T follicular helper cell (primary cell): Measurements from ENCODE around the gene CSNK1G2.
A peak's percentile ranks its signal among the peaks of the same experiment; 100 is the strongest.

Source experiments
- DNase-seq: peaks from one replicate; pipeline ENCODE4 v3.0.0-alpha.2; 2020; ENCODE audit warnings: low read depth
- total RNA-seq, 2 experiments: gene quantifications; one replicate each; lab custom pipeline; 2026; lab: John Stamatoyannopoulos, UW

Gene CSNK1G2
- 70.7 to 233 reads per million in 2 experiments for total RNA-seq

DNA sequence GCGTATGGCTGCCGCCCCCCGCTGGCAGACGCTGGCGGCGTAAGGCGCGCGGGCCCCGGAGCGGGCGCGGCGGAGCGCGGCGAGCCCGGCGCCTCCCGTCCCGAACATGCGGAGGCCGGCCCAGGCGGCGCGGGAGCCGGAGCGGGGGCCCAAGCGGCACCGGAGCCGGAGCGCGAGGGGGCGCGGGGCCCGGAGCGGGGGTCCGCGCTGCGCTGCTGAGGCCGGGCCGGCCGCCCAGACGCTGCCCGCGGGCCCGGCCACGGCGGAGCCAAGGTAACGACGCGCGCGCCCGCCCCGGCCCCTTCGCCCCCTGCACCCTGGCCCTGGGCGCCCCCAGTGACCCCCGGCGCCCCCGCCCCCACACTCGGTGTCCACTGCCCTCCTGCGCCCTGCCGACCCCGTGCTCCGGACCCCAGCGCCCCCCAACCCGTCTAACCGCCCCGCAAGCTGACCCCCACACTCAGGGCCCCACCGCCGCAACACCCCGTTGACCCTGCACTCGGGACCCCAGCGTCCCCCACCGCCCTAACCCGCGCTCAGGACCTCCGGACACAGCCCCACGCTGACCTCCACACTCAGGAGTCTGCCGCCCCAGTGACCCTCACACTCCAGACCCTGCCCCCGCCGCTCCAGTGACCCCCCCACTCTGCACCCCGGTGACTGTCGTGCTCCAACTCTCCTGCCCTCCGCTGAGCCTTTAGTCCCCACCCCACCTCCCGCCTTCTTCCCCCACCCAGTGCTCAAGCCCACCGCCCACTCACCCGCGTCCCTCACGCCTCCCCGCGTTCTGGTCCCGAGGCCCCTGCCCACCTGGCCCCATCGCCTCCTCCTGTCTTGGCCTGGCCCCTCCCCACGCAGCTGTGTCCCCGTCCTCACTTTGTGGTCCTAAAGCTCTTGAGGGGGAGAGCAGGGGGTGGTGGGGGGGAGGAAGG lies at the start of gene CSNK1G2:
Gene CSNK1G2, plus strand, starts transcription at position 27 of the 932 bp plus-strand sequence. CDS start 28,601 bp downstream, outside the sequence.
- DNase-seq, result peak; percentile 19

DNA sequence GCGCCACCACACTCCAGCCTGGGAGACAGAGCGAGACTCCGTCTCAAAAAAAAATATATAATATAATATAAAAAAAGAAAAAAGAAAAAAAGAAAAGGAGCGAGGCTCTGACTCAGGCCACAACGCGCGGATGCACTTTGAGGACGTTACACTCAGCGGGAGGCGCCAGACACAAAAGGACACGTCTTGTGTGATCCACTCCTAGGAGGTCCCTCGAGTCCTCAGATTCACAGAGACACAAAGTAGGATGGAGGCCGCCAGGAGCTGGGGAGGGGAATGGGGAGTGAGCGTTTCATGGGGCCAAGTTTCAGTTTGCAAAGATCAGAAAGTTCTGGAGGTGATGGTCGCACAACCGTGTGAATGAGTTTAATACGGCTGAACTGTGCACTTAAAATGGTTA lies 47.2 kb upstream of the CSNK1G2 start:
- no peak for DNase-seq

DNA sequence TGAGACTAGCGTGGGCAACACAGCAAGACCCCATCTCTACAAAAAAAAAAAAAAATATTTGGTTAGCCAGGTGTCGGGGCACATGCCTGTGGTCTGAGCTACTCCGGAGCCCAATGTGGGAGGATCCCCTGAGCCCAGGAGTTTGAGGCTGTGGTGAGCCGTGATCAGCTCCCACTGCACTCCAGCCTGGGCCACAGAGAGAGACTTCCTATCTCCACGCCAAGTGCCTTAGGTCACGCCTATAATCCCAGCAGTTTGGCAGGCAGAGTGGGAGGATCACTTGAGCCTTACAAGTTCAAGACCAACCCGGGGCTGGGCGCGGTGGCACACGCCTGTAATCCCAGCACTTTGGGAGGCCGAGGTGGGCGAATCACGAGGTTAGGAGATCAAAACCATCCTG lies 44.5 kb upstream of the CSNK1G2 start:
- DNase-seq, result no peak

DNA sequence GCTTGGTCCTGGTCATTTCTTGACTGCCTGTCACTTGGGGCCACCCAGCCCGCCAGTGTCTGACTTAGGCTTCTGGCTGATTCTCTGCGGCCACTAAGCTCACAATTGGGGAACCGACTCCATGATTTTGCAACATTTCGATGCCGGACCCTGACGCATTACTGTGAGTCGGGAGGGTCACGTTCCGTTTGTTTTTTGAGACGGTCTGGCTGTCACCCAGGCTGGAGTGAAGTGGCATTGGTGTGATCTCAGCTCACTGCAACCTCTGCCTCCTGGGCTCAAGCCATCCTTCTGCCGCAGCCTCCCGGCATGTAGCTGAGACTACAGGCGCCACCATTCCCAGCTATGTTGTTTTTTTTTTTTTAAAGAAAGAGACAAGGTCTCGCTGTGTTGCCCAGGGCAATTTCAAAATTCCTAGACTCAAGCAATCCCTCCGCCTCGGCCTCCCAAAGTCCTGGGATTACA lies 39.0 kb upstream of the CSNK1G2 start:
- DNase-seq, result no peak

DNA sequence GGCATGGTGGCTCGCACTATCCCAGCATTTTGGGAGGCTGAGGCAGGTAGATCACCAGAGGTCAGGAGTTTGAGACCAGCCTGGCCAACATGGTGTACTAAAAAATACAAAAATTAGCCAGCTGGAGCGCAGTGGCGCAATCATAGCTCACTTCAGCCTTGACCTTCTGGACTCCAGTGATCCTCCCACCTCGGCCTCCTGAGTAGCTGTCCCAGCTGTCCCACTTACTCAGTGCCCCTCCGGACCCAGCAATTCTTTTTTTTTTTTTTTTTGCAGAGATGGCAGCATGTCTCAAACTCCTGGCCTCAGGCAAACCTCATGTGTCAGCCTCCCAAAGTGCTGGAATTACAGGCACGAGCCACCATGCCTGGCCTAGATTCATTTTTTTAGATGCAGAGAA lies 38.0 kb upstream of the CSNK1G2 start:
- no peak for DNase-seq

DNA sequence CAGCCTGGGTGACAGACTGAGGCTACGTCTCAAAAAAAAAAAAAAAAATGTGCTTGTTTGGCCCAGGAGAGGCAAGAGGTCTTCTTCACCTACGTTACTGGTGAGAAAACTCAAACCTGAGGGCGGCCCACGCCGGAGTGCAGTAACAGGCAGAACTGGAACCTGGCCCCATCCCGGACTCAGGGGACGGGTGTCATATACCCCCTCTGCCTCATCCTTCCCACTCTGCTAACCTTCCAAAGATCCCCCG lies 36.2 kb upstream of the CSNK1G2 start:
- no peak for DNase-seq

DNA sequence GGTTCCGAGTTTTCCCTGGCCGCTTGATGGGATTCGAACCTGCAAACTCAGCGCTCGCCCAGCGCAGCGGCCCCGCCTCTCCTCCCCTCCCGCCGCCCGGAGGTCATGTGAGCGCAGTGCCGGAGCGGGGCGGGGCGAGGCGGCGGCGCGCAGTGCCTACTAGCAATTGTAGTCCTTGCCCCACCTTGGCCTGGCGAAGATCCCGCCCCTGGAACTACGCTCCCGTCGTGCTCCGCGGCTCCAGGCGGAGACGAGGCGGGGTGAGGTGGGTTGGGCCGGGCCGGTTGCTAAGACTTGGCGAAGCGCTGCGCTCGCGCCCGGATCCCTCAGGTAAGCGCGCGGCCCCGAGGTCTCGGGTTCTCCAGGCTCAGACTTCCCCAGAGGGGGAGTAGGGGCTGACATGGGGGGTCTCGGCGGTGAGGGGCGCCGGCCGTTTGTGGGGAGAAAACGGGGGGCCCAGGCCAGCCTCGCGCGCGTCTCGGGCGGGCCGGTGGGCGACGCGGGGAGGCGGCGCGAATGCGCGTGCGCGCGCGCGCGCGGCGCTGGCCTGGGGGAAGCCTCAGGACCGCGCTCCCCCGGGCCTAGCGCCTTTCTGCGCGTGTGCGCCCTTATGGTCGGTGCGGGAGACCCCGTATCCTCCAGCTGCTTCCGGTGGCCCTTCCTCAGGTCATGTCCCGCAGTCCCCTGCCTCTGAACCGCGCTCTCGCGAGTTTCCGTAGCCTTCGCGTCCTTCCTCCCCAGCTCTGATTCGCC lies 35.7 kb upstream of the CSNK1G2 start, which contains the start of the genes ADAT3 and SCAMP4:
Gene ADAT3, plus strand, starts transcription at position 290 of the 753 bp plus-strand sequence. CDS start 6,649 bp downstream, outside the sequence.
Gene SCAMP4, plus strand, starts transcription at position 290 of the 753 bp plus-strand sequence. CDS start 9,621 bp downstream, outside the sequence.
- peak; percentile 96 for DNase-seq

DNA sequence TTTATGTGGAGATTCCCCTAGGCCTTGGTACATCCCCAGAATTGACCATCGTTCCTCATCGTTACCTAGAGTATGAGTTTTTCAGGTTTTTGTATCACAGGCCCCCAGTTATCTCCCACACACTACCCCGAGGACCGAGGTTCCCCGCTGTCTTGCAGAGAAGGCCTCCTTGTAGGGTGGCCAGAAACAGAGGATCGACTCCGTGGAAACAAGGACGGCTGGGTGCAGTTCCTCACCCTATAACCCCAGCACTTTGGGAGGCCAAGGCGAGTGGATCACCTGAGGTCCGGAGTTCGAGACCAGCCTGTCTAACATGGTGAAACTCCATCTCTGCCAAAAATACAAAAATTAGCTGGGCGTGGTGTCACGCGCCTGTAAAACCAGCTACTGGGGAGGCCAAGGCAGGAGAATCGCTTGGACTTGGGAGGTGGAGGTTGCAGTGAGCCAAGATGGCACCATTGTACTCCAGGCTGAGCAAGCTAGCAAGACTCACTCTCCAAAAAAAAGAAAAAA lies 35.1 kb upstream of the CSNK1G2 start:
- no peak for DNase-seq

DNA sequence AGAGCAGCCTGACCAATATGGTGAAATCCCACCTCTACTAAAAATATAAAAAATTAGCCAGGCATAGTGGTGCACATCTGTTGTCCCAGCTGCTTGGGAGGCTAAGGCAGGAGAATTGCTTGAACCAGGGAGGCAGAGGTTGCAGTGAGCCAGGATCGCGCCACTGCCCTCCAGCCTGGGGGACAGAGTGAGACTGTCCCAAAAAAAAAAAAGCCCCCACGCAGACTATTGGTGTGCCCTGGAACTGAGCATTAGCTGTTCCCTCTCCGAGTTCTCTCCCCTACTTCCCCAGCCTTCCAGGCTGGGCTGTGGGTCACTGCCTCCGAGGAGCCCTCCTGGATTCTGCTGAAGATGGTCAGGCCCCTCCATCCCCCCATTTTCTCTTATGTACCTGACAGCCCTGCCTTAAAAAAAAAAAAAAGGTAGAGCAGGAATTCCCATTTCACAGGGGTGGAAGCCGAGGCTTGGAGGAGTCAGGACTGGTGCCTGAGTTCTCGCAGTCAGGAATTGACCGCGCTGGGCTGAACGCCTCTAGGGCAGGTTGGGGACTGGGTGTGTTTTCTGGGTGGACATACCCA lies 33.9 kb upstream of the CSNK1G2 start:
- no peak for DNase-seq

DNA sequence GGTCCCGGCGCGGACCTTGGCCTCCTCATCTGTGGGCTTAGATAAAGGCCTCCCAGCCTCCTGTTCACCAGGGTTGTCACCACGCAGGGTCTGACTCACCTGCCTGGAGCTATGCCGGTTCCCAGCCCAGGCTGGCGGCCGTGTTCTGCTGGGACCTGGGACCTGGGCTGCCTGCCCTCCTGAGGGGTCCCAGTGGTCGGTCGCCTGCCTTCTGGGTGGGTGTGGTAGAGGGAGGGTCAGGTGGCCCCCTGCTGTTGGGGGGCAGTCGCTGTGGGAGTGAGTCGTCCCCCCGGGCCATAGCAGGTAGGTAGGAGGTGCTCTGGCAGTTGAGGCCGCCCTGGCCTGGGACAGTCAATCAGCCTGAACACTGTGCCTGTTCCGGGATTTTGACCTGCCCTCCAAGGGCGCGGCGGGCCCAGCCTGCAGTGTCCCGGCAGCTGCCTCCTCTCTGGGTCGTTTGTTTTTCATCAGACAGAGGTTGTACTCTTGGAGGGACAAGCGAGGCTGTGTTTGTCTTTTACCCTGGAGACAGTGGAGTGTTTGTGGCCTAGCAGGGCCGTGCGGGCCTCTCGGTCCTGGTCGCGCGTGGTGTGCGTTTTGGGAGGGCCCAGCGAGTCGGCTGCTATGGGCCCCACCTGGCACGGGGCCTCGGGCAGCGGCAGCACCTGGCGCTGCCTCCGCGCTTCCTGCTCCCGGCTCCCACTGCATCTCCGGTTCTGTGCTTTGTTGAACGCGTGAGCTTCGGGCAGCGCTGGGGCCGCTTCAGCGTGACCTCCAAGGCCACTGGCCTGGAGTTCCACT lies 33.2 kb upstream of the CSNK1G2 start:
- DNase-seq, result no peak

DNA sequence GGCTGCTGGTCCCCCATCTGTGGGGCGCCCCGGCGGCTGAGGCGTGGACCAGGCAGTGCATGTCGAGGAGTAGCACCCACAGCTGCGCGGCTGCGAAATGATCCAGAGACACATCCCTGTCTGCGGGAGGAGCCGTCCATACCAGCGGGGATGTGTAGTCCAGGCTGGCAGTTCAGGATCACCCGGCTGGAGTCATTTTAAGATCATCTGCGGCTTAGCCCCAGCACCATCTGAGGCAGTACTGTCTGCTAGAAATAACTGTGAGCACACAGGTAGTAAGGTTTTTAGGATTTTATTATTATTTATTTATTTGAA lies 32.7 kb upstream of the CSNK1G2 start:
- DNase-seq, result no peak

DNA sequence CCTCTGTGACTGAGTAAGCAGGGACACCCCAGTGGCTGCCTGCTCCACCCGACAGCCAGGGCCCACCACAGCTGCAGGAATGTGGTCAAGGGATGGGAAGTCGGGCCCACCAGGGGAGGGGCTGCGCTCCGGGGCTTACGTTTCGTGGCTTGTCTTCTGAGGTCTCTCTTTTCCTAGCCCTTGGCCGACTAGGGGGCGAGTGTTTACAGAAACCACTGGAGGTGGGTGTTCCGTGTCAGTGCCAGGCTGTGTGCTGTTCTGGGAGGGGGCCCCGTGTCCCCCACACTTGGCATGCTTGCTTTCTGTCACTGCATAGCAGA lies 31.3 kb upstream of the CSNK1G2 start:
- DNase-seq, result no peak

DNA sequence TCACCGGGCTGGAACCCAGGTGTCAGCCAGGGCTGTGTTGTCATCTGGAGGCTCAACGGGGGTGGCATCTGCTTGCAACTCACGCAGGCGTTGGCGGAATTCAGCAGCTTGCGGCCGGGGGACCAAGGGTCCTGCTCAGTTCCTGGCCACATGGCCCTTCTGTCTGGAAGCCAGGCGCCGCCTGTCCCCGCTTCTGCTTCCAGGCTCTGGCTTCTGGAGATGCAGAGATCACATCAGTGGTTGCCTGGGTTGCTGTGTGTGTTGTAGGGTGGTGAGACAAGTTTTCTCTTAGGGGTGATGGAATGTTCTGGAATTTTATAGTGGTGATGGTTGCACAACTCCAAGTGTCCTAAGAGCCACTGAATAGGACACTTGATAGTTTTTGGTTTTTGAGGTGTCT lies 30.8 kb upstream of the CSNK1G2 start:
- no peak for DNase-seq

DNA sequence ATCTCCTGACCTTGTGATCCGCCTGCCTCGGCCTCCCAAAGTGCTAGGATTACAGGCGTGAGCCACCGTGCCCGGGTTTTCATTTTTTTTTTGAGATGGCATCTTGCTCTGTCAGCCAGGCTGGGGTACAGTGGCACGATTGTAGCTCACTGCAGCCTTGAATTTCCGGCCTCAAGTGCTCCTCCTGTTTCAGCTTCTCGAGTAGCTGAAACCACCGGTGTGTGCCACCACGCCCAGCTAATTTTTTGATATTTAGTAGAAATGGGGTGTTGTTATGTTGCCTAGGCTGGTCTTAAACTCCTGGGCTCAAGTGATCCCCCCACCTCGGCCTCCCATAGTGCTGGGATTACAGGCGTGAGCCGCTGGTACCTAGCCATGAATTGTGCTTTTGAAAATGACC lies 29.9 kb upstream of the CSNK1G2 start:
- DNase-seq, result no peak

DNA sequence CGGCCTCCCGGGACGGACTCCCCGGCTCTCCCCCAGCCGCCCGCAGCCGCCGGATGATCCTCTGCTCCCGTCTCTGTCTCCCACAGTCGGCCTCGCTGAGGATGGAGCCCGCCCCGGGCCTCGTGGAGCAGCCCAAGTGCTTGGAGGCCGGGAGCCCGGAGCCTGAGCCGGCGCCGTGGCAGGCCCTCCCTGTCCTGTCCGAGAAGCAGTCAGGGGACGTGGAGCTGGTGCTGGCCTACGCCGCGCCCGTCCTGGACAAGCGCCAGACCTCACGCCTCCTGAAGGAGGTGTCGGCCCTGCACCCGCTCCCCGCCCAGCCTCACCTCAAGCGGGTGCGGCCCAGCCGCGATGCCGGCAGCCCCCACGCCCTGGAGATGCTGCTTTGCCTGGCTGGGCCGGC lies 29.0 kb upstream of the CSNK1G2 start:
- DNase-seq, result no peak

DNA sequence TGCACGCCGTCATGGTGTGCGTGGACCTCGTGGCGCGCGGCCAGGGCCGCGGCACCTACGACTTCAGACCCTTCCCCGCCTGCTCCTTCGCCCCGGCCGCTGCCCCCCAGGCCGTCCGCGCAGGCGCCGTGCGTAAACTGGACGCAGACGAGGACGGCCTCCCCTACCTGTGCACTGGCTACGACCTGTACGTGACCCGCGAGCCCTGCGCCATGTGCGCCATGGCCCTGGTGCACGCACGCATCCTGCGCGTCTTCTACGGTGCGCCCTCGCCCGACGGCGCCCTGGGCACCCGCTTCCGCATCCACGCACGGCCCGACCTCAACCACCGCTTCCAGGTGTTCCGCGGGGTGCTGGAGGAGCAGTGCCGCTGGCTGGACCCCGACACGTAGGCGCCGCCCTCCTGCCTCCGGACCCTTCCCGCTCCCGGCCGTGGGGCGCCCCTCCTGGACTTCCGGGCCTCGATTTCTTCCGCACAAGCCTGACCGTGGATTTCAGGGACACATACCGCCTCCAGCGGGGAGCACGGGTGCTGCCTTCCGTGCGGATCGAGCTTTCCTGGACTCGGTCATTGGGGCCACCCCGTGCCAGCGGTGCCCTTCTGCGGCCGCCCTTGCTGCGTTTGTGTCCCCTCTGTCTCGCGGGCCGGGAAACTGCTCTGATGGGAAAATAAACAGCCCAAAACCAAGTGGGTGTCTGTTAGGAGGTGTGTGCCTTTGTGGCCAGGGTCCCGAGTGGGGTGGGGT lies 28.0 kb upstream of the CSNK1G2 start:
- no peak for DNase-seq

DNA sequence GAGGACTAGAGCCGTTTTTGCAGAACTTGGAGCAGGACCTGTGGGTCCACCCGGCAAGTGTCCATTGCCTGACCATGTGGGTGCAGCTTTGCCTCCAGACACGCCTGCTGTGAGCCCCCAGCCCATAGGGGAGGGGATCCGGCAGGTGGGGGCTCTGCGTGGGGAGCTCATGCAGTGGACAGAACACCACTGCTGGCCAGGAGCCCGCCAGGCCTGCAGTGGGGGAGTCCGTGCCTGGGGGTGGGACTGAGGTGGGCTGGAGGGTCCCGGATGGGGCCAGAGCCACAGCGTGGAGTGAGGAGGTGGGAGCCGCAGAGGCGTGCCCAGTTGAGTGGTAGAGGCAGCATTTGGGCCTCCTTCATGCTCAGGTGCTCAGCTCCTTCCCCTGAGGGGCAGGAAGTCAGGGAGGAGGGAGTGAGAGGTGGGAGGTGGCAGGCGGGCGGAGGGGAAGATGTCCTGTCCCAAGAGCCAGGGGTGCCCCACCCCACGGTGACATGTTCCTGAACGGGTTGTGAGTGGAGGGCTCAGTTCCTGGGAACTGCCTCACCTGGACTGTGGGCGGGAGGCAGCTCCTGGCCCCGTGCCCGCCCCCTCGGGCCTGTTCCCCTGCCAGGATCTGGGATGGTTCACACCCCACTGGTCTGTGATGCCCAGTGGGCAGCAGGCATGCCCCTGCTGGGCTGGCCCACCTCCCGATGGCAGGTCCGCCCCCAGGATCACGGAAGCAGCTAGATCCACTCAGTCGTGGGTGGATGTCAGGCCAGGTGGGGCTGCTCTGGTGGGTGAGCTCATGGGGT lies 27.0 kb upstream of the CSNK1G2 start:
- no peak for DNase-seq

DNA sequence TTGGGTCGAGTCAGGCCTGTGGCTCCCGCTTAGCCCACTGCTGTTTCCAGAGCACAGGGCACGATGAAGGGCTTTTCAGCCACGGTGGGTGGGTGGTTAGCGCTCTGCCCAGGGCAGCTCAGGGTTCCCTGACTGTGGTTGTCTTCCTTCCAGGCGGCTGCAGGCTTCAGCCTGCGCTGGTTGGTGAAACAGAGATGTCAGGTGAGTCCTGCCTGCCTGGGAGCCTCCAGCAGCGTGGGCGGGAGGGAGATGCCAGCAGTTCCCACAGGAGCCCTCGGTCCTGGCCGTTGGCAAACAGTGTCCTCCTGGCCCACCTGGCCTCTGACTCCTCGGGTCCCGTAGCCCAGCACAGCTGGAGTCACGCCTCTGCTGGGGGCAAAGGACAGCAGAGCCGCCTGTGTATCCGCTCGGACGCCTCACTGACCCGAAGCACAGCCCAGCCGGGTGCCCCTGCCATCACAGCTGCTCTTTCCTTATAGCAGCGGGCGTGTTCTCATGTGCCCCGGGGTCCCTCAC lies 26.1 kb upstream of the CSNK1G2 start:
- no peak for DNase-seq

DNA sequence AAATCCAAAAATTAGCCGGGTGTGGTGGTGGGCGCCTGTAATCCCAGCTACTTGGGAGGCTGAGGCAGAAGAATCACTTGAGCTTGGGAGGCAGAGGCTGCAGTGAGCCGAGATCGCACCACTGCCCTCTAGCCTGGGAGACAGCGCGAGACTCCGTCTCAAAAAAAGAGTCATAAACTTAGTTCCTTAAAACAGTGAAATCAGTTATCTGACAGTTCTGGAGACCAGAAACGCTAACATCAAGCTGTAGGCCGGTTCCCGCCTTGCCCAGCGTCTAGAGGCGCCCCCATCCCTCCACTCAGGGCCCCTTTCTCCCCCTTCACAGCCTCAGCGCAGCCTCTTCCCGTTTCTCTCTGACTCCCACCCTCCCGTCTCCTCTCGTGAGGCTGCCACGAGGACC lies 23.8 kb upstream of the CSNK1G2 start:
- DNase-seq, result no peak

DNA sequence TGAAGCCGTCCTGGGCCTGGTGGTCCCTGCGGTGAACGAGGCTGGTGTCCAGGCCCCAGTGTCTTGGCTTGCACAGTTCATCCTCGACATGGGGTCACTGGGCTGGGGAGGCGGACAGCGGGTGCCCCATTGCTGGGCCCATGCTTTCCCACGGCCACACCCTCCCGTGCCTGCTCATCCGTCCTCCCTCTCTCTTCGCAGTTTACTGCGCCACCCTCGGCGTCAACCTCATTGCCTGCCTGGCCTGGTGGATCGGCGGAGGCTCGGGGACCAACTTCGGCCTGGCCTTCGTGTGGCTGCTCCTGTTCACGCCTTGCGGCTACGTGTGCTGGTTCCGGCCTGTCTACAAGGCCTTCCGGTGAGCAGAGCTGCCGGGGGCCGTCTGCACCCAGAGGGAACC lies 23.0 kb upstream of the CSNK1G2 start:
- DNase-seq, result no peak
